Measurements from ENCODE around the gene TTC4. TPM values are rescaled to one million over a fixed set of nuclear protein-coding genes. Genes with fewer than 3 reads are reported as not detected.

TTC4 gene
- total RNA-seq, result 10 to 100 TPM; 12.7 to 17.2 TPM

DNA sequence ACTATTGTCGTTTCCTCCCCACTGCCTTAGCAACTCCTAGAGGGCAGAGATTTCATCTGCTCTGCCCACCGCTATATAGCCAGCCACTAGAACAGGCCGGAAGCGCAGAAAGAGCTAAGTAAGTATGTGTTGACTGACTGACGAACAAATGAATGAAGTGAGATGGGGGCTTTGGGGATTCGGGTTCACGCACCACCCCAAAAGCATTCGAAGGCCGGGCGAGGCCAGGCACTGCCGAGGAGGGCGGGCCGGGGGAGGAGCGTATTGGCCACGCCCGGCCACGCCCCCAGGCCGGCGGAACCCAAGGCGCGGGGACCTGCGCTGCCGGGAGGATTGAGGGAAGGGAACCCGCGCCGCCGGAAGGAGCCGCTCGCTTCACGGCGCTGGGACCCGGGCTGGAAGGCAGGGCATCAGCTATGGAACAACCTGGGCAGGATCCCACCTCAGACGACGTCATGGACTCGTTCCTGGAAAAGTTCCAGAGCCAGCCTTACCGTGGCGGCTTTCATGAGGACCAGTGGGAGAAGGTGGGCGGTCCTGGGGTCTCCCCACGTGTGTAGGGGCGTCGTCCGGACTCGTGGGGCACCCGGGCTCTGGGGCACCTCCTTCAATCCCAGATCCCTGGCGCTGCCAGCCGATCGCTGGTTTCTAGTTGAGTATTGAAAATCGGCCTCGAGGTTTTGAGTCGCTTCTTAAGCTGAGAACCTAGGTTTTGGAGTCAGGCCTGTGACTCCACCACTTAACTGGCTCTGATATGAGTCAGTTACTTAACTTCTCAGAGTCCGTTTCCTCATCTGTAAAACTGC, at the start of gene TTC4:
Gene TTC4, plus strand, starts transcription at position 369 of the 806 bp plus-strand sequence. Its CDS starts 48 bp downstream, at position 417.
- peak within 1 kb of the TSS; percentile 92 for H3K4me3 ChIP-seq
- H3K9me3 ChIP-seq, result no peaks in the 10 kb centered on the region
- ATAC-seq (ENCODE audit: insufficient number of reproducible peaks, low FRiP score, low read depth) (peak; percentile 86), DNase-seq (ENCODE audit: low spot score) (peak; percentile 15)
- no peaks in the 10 kb centered on the region for H3K27me3 ChIP-seq (replicated peaks; ENCODE audit: insufficient read depth)
- H3K4me1 ChIP-seq (ENCODE audit: control insufficient read depth in 1 of 2, low read depth in 2 of 2), result peaks cover 0 to 18% of the 10 kb centered on the region in 2 donors
- H3K27ac ChIP-seq, result peak within 1 kb of the TSS; percentile 79
- TF ChIP-seq CTCF (IDR thresholded peaks at IDR 0.05), result no peak
- H3K36me3 ChIP-seq, result peaks cover under 1% of the 10 kb centered on the region

DNA sequence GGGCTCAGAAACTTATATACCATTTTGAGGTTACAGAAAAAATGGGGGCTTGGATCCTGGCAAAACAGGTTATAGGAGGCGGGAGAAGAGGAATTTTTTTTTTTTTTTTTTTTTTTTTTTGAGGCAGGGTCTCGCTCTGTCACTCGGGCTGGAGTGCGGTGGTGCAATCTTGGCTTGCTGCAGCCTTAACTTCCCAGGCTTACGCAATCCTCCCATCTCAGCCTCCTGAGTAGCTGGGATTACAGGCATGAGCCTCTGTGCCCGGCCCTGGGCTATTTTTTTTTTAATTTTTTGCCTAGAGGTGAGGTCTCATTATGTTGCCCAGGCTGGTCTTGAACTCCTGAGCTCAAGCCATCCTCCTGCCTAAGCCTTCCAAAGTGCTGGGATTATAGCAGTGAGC, 49.3 kb upstream of the TTC4 start:
- no peak for TF ChIP-seq CTCF (IDR thresholded peaks at IDR 0.05)
- Histone ChIP-seq H3K36me3 (no peaks in the 10 kb centered on the region), H3K9me3 (no peaks in the 10 kb centered on the region), H3K27ac (no peak overlapping the region), H3K27me3 (replicated peaks; ENCODE audit: insufficient read depth) (no peaks in the 10 kb centered on the region), H3K4me3 (no peak overlapping the region), H3K4me1 (ENCODE audit: control insufficient read depth in 1 of 2, low read depth in 2 of 2) (no peaks in the 10 kb centered on the region)
- no peak for ATAC-seq (ENCODE audit: insufficient number of reproducible peaks, low FRiP score, low read depth)
- no peak for DNase-seq (ENCODE audit: low spot score)

- no peak overlapping the region for H3K27ac ChIP-seq
- DNase-seq (ENCODE audit: low spot score) (no peak), ATAC-seq (ENCODE audit: insufficient number of reproducible peaks, low FRiP score, low read depth) (no peak)
- no peaks in the 10 kb centered on the region for H3K36me3 ChIP-seq
- H3K27me3 ChIP-seq (replicated peaks; ENCODE audit: insufficient read depth), result no peaks in the 10 kb centered on the region
- H3K4me3 ChIP-seq, result no peak overlapping the region
- H3K4me1 ChIP-seq (ENCODE audit: control insufficient read depth in 1 of 2, low read depth in 2 of 2), result no peaks in the 10 kb centered on the region
- no peaks in the 10 kb centered on the region for H3K9me3 ChIP-seq
- TF ChIP-seq CTCF (IDR thresholded peaks at IDR 0.05), result no peak
Observed at GRCh38 chr1:54667797-54668196, 47.9 kb upstream of the TTC4 start.

GRCh38 chr1:54668567-54668966, 47.1 kb upstream of the TTC4 start:
- Histone ChIP-seq H3K27me3 (replicated peaks; ENCODE audit: insufficient read depth) (no peaks in the 10 kb centered on the region), H3K27ac (no peak overlapping the region), H3K36me3 (no peaks in the 10 kb centered on the region), H3K4me1 (ENCODE audit: control insufficient read depth in 1 of 2, low read depth in 2 of 2) (no peaks in the 10 kb centered on the region), H3K4me3 (no peak overlapping the region), H3K9me3 (no peaks in the 10 kb centered on the region)
- ATAC-seq (ENCODE audit: insufficient number of reproducible peaks, low FRiP score, low read depth), result no peak
- no peak for TF ChIP-seq CTCF (IDR thresholded peaks at IDR 0.05)
- DNase-seq (ENCODE audit: low spot score), result no peak

GRCh38 chr1:54671985-54672608, 43.6 kb upstream of the TTC4 start:
- TF ChIP-seq CTCF (IDR thresholded peaks at IDR 0.05), result peak; percentile 49
- ATAC-seq (ENCODE audit: insufficient number of reproducible peaks, low FRiP score, low read depth), result no peak
- H3K4me1 ChIP-seq (ENCODE audit: control insufficient read depth in 1 of 2, low read depth in 2 of 2), result no peaks in the 10 kb centered on the region
- no peaks in the 10 kb centered on the region for H3K27me3 ChIP-seq (replicated peaks; ENCODE audit: insufficient read depth)
- H3K27ac ChIP-seq, result no peak overlapping the region
- H3K4me3 ChIP-seq, result no peak overlapping the region
- no peaks in the 10 kb centered on the region for H3K9me3 ChIP-seq
- no peaks in the 10 kb centered on the region for H3K36me3 ChIP-seq
- DNase-seq (ENCODE audit: low spot score), result no peak
